ENCODE results near the gene MUC13. TPM values are rescaled to one million over a fixed set of nuclear protein-coding genes. Genes with fewer than 3 reads are reported as not detected.
A peak's percentile ranks its signal among the peaks of the same experiment; 100 is the strongest.

Gene MUC13
- total and polyA plus RNA-seq, 8 donors, result under 0.01 to 16.5 (median 8.7) TPM

DNA sequence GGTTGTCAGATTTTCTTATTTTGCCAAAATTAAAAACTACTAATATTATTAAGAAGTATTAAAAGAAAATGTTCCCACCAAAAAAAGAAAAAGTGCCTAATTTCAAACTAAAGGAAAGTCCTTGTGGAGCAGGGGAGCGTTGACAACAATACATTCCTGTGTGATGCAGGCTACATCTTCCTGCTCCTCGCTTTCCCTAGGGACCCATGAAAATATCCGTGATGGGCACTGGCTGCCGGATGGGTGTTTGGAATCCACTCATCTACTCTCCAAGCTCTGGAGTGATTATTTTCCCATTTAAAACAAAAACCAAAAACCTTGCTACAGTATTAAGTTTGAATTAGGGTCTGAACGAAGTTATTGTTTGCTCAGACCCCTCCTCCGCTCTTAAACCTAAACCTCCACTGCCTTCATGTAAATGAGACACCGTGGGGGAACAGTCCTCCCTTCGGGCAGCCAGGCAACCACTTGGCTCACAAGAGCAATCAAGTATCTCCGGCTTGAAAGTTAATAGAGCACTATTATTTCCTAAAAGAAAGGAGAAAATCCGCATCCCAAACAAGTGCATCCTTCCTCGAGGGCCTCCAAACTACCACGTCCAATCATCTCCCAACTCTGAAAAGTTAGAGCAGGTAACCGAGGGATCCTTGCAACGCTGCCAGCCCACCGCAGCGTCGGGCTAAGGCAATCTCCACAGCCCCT, 48.9 kb downstream of the MUC13 start:
- H3K27ac ChIP-seq, result peak overlapping the region; percentile 16 to 93 (median 92)
- no peak for TF ChIP-seq EP300 (IDR thresholded peaks at IDR 0.05)
- TF ChIP-seq, protein P1, sequence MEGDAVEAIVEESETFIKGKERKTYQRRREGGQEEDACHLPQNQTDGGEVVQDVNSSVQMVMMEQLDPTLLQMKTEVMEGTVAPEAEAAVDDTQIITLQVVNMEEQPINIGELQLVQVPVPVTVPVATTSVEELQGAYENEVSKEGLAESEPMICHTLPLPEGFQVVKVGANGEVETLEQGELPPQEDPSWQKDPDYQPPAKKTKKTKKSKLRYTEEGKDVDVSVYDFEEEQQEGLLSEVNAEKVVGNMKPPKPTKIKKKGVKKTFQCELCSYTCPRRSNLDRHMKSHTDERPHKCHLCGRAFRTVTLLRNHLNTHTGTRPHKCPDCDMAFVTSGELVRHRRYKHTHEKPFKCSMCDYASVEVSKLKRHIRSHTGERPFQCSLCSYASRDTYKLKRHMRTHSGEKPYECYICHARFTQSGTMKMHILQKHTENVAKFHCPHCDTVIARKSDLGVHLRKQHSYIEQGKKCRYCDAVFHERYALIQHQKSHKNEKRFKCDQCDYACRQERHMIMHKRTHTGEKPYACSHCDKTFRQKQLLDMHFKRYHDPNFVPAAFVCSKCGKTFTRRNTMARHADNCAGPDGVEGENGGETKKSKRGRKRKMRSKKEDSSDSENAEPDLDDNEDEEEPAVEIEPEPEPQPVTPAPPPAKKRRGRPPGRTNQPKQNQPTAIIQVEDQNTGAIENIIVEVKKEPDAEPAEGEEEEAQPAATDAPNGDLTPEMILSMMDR (IDR thresholded peaks at IDR 0.05), result no peak
- intact Hi-C loops (cut with DNase I; ENCODE audit: low total_unique reads), result loop anchor here (5.0 kb wide), 1 partner anchor 103 kb away; no protein-coding TSS in a partner anchor
- 33 to 43% (median 35%) methylated on average over 10 to 17 of the region's 17 CpGs for WGBS, 5 donors
- no peaks in the 10 kb centered on the region for H3K36me3 ChIP-seq
- H3K4me3 ChIP-seq, result peak overlapping the region; percentile 64 to 78 (median 73)
- peaks cover 10 to 52% (median 26%) of the 10 kb centered on the region in 4 donors for H3K4me1 ChIP-seq
- H3K27me3 ChIP-seq, result peaks cover 0 to 19% (median 4%) of the 10 kb centered on the region in 3 donors
- DNase-seq, result no peak
- no peaks in the 10 kb centered on the region for H3K9me3 ChIP-seq

DNA sequence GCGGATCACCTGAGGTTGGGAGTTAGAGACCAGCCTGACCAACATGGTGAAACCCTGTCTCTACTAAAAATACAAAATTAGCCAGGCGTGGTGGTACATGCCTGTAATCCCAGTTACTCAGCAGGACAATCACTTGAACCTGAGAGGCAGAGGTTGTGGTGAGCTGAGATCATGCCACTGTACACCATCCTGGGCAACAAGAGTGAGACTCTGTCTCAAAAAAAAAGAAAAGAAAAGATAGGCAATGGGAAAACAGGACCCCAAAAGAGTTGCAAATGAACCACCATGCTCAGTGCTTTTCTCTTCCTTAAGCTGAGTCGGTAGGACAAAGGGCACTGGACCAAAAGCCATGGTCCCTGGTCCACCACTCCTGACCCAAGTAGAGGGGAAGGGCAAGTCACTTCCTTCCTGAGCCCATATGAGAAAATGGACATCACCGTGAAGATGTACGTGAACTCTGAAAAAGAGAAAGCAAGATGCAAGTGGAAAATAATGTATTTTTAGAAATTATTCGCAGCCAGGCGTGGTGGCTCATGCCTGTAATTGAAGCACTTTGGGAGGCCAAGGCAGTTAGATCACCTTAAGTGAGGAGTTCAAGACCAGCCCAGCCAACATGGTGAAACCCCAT, 50.0 kb downstream of the MUC13 start:
- 70 to 91% (median 80%) methylated on average over 6 to 7 of the region's 7 CpGs for WGBS, 5 donors

DNA sequence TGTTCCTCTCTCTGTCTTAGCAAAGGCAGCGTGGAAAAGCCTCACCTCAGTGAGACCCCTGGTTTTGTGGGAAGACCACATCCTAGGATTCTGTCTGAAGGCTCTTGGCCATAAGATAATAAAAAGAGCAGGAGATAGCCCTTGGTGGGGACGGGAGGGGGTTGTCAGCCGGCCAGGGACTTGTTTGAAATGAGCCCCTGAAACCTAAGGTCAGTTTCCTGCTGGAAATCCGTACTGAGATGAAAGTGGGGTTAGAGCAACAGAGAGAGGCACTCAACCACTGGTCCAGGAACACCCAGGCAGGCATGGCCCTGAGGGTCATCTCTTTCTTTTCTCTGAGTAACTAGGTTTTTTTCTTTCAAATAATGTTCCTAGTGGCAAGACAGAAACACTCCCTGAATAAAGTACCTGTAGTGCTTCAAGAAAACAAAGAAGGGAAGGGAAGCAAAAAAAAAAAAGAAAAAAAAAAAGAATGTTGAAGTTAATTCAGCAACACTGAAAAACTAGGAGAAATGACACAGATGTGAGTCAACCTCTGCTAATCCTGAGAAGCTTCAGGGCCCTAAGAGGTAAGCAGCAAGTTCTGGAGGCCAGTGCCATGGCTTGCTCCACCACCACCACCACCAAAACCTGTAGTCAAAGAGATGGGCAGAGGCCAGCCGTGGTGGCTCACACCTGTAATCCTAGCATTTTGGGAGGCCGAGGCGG, 50.6 kb downstream of the MUC13 start:
- Histone ChIP-seq H3K4me3 (no peak overlapping the region), H3K9me3 (no peaks in the 10 kb centered on the region), H3K27ac (peak overlapping the region in 1 of 5 donors; percentile 15), H3K36me3 (no peaks in the 10 kb centered on the region), H3K27me3 (peaks cover 0 to 19% (median 4%) of the 10 kb centered on the region in 3 donors), H3K4me1 (peaks cover 19 to 59% (median 38%) of the 10 kb centered on the region in 4 donors)
- no peak for DNase-seq
- TF ChIP-seq EP300 (IDR thresholded peaks at IDR 0.05) (no peak), POLR2A (IDR thresholded peaks at IDR 0.05) (no peak), POLR2AphosphoS5 (IDR thresholded peaks at IDR 0.05) (no peak)
- TF ChIP-seq, protein P1 (IDR thresholded peaks at IDR 0.05), result no peak
- intact Hi-C loops (cut with DNase I; ENCODE audit: low total_unique reads), result no loop called here
- WGBS, 5 donors, result 88 to 94% (median 91%) methylated on average over 6 to 7 of the region's 7 CpGs

More for the DNA sequence above, 50.0 kb downstream of the MUC13 start:
- Histone ChIP-seq H3K27me3 (peaks cover 0 to 19% (median 4%) of the 10 kb centered on the region in 3 donors), H3K4me3 (no peak overlapping the region), H3K9me3 (no peaks in the 10 kb centered on the region), H3K36me3 (no peaks in the 10 kb centered on the region), H3K27ac (no peak overlapping the region), H3K4me1 (peaks cover 13 to 52% (median 31%) of the 10 kb centered on the region in 4 donors)
- DNase-seq, result no peak
- TF ChIP-seq, protein P1 (IDR thresholded peaks at IDR 0.05), result no peak
- TF ChIP-seq POLR2AphosphoS5 (IDR thresholded peaks at IDR 0.05) (no peak), EP300 (IDR thresholded peaks at IDR 0.05) (no peak), POLR2A (IDR thresholded peaks at IDR 0.05) (no peak)
- intact Hi-C loops (cut with DNase I; ENCODE audit: low total_unique reads), result loop anchor here (5.0 kb wide), 1 partner anchor 102 kb away; no protein-coding TSS in a partner anchor

Data from stomach (tissue), 9 donors.